GM11168 (cell line): Measurements from ENCODE around the gene LNPK.
"Not testable (repeated sequence)": the region's sequence is repeated elsewhere in the genome, so short reads cannot be mapped to it uniquely, and the experiment has no call there.

ENCODE experiments used
- in situ Hi-C: fragments of 300-500 bp; cut with MboI; formaldehyde crosslinking; loops from one replicate; pipeline ENCODE4 v1.12.0; 2022; ENCODE audit warnings: low sequenced_read_pairs; ENCODE audit not compliant: unreplicated experiment

LNPK gene

GRCh38 chr2:175976391-175977157, 25.5 kb downstream of the LNPK start:
- in situ Hi-C loops, result no loop called here

DNA sequence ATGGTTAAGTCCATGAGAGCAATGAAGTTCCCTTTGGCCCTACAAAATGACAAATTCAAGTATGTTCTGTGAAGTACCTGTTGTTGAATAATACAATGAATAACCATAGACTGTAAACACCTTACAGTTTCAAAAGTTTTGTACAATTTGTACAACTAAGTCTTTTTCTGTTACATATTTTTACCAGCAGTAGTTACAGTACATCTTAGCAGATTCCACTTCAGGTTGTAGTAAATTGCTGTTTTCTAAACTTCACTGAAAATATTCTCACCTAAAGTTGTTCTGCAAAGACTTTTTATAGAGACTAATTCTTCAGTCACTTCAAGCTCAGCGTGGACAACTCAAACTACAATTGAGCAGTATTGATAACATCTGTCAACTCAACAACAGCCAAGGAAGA, 28.7 kb downstream of the LNPK start:
- in situ Hi-C loops, result no loop called here

GRCh38 chr2:175966839-175967238, 35.2 kb downstream of the LNPK start:
- in situ Hi-C loops, result no loop called here

DNA sequence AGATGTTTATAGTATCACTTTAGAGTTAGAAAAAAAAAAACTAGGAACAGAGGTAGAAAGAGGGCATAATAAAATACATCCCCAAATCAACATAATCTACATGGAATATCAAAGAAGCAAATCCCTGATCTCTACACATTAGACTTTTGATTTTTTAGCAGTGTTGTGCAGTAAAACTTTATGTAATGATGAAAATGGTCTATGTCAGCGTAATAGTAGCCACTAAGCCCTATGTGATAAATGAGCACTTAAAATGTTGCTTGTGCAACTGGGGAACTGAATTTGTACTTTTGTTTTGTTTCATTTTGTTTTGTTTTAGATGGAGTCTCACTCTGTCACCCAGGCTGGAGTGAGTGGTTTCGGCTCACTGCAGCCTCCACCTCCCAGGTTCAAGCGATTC, 36.3 kb downstream of the LNPK start:
- in situ Hi-C loops, result no loop called here

DNA sequence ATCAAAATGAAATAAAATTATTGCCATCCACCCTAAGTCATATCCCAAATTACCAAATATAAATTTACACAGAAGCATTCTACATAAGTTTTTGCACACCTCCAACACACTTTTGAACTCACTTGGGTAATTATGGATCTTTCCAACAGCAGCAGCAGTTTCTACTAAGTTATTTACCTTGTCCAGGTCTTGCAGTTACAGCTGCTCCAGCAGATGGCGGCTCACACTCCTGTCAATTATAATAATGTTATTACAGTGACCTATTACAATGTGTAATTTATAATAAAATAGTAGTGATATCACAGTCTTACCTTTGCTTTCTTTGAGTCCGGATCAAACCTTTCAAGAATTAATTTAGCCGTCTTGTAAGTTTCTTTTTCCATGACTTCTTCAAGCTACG, 37.9 kb downstream of the LNPK start:
- in situ Hi-C loops, result no loop called here

DNA sequence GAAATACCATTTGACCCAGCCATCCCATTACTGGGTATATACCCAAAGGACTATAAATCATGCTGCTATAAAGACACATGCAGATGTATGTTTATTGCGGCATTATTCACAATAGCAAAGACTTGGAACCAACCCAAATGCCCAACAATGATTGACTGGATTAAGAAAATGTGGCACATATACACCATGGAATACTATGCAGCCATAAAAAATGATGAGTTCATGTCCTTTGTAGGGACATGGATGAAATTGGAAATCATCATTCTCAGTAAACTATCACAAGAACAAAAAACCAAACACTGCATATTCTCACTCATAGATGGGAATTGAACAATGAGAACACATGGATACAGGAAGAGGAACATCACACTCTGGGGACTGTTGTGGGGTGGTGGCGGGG, 38.9 kb downstream of the LNPK start:
- in situ Hi-C loops, result not testable (repeated sequence)

GRCh38 chr2:175957845-175958244, 44.2 kb downstream of the LNPK start:
- in situ Hi-C loops, result no loop called here

GRCh38 chr2:175955136-175955535, 46.9 kb downstream of the LNPK start:
- in situ Hi-C loops, result no loop called here

GRCh38 chr2:175950512-175950911, 51.6 kb downstream of the LNPK start:
- in situ Hi-C loops, result no loop called here

- in situ Hi-C loops, result no loop called here
Observed at GRCh38 chr2:175948191-175948590, 53.9 kb downstream of the LNPK start.

GRCh38 chr2:175947073-175947472, 55.0 kb downstream of the LNPK start:
- in situ Hi-C loops, result no loop called here

DNA sequence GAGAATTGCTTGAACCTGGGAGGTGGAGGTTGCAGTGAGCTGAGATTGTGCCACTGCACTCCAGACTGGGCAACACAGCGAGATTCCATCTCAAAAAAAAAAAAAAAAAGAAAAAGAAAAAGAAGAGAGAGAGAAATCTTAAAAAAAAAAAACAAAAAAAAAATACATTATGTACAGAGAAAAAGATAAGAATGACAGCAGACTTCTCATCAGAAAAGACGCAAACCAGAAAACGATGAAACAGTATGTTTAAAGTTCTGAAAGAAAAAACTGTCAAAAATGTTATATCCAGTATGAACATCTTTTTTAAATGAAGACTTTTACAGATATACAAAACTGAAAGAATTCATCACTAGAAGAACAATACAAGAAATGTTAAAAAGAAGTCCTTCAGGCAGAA, 60.4 kb downstream of the LNPK start:
- in situ Hi-C loops, result no loop called here

GRCh38 chr2:175937216-175937615, 64.9 kb downstream of the LNPK start:
- in situ Hi-C loops, result no loop called here

DNA sequence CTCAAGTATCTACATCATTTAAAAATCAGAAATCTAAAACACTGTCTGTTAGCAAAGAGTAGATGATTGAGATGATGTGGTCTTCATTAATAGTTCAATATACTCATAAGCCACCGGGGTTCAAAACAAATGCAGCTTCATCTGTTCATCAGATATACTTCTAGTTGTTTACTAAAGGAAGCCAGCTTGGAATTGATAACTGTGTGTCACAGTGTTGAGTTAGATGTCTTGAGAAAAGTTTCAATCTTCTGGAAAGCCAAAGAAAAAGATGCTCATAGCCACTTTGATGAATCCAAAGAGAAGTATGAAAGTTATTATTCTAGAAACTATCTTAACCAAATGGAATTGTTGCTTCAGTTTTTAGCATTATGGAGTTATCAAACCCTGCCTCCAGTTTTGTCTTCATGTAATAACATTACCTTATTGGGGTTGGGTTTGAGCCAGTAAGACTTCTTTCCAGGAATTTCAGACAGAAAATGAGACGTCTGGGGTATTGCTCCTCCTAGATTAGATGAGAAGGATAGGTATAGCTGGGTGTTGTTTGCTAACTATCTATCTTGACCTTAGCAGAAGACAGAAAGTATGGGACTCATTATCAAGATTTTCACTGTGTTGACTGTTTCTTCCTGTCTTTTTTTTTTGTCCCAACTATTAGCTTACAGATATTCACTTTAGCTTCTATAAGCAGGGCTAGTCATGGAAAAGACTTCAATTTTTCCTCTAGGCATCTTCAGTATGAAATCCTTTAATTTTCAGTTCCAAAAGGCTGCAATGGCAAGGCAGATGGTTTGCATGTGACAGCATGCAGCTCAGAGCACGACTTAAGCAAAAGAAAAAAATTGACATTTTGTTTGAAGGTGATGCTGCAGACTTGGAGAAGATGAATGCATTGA, 66.5 kb downstream of the LNPK start:
- in situ Hi-C loops, result no loop called here

- in situ Hi-C loops, result no loop called here
Observed at GRCh38 chr2:175932675-175933074, 69.4 kb downstream of the LNPK start.

- in situ Hi-C loops, result no loop called here
Observed at GRCh38 chr2:175931805-175932204, 70.3 kb downstream of the LNPK start.

DNA sequence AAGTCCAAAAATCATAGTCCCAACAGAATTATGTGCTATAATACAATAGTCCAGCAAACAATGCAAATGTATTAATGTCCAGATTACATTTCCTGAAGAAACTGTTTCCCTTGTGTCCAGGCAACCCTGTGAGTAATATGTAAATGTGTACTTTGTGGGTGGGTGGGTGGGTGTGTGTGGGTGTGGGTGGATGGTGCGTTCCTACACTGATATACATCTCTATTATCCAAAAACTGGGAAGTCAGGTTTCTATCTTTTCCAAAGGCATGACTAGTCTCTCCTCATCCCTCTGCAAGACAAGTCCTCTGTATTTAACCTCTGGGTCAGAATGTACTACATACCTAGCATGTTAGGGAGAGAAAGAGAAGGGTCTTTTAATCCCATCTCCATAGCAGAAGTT, 71.6 kb downstream of the LNPK start:
- in situ Hi-C loops, result no loop called here

DNA sequence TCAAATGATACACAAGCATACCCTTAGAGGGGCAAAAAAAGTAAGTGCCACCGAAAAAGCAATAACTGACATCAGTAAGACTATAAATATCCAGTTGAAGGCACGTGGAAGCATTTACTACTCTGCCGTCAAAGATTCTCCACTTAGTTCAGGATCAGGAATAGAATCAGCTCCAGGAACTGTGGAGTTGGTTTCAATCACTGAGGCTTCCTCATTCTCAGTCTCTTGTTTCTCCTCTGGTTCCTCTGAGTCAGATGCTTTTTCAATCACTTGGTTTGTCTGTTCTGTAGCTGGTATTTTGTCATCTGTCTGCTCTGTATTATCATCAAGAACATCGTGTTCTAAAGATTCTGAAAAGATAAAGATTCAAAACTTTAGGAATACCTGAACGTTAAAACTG, 72.2 kb downstream of the LNPK start:
- in situ Hi-C loops, result no loop called here

- in situ Hi-C loops, result no loop called here
Observed at GRCh38 chr2:175926272-175926671, 75.8 kb downstream of the LNPK start.

GRCh38 chr2:175922160-175922559, 79.9 kb downstream of the LNPK start:
- in situ Hi-C loops, result no loop called here

DNA sequence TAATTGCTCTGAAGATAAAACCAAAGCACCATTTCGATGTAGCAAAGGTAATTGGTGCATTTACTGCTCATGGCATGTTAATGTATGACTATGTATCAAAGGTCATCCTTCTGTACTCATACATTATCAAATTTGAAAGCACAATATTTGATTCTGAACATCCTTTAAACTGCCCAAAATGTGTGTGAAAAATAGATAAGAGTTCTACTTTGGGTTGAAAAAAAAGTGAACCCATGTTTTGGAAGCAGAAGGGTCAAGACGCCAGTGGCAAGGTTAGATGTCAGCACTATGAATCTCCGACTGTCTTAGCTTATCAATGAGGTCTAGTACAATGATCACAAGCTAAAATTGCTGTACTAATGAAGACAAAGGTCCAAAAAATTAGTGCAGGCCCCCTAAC, 83.1 kb downstream of the LNPK start:
- in situ Hi-C loops, result no loop called here

DNA sequence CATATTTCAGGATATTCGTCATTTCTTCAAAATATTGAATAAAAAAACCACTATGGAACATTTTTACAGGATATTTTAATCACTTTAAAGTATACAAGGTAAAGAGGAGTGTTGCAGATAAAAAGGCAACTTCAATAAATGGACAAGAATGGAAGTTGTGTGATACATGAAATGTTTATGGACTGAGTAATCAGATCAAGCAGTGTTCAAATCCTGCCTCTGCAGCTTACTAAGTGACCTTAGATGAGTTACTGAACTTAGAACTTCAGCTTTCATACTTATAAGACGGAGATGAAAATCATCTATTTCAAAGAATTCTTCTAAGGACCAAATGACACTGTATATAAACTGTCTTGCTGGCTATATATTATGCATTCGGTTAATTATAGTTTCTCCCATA, 87.2 kb downstream of the LNPK start:
- in situ Hi-C loops, result no loop called here
